HCT116 (cell line): Measurements from ENCODE around the gene TBC1D2. TPM values are rescaled to one million over a fixed set of nuclear protein-coding genes. Genes with fewer than 3 reads are reported as not detected.

Experiments used
- ATAC-seq: fragments of 200-7000 bp; cut with Tn5 transposase; 2 replicates; pipeline ENCODE4 v1.9.1; 2020; ENCODE audit warnings: mild to moderate bottlenecking, moderate library complexity
- BruUV-seq: library from RNA; stranded (reverse); fragments of 400-500 nt; replicated peaks from 2 replicates; lab custom pipeline; 2021; lab: Mats Ljungman, UMichigan
- CTCF ChIA-PET: fragments of 300-600 bp; sonication (Branson Sonifier 250); formaldehyde crosslinking; loops from one replicate; lab custom pipeline; 2021; ENCODE audit warnings: antibody characterized with exemption; lab: Charles Lee
- POLR2A ChIA-PET: fragments of 300-600, 350-600 bp; sonication (Branson Sonifier 250); formaldehyde crosslinking; loops from one replicate; lab custom pipeline; 2021; ENCODE audit warnings: antibody characterized with exemption; lab: Charles Lee
- RAD21 ChIA-PET, 2 experiments: fragments of 300-600 bp; sonication (Branson Sonifier 250); formaldehyde crosslinking; loops; one replicate each; lab custom pipeline; 2023; ENCODE audit warnings: low total read pairs in 2 of 2; ENCODE audit not compliant: uncharacterized antibody in 2 of 2, unreplicated experiment in 2 of 2, low non-redundant PET in 1 of 2; lab: Charles Lee
- DNase-seq: peaks from one replicate; pipeline ENCODE4 v3.0.0-alpha.2; 2010; ENCODE audit warnings: low read depth, low spot score
- H2AFZ ChIP-seq: fragments of 200-600 bp; shearing (Covaris generic), sonication (generic); 2 replicates; pipeline ENCODE4 v1.6.1; 2017; ENCODE audit warnings: low read depth, mixed run types, mixed read lengths, antibody characterized with exemption, low read length; ENCODE audit not compliant: poor library complexity, severe bottlenecking
- H3K27ac ChIP-seq: 2 replicates; pipeline ENCODE4 v1.5.1; 2012; ENCODE audit warnings: low read depth, low read length
- H3K27me3 ChIP-seq: fragments of 200-600 bp; sonication (generic); 2 replicates; pipeline ENCODE4 v1.6.1; 2016; ENCODE audit warnings: mixed run types, low read length, mixed read lengths; ENCODE audit not compliant: insufficient read depth
- H3K36me3 ChIP-seq, 2 experiments: fragments of 200-500 bp in 1 of 2; fragments of 200-600 bp in 1 of 2; sonication (Bioruptor generic) in 1 of 2; sonication (generic) in 1 of 2; 2 replicates each; pipeline versions ENCODE4 v1.5.1 to v1.6.1; 2014 to 2016; ENCODE audit warnings: low read length in 2 of 2, inconsistent platforms in 1 of 2, mixed read lengths in 1 of 2, mixed run types in 1 of 2; ENCODE audit not compliant: insufficient read depth in 2 of 2, control insufficient read depth in 1 of 2
- H3K4me1 ChIP-seq, 2 experiments: fragments of 200-600 bp in 1 of 2; sonication (generic) in 1 of 2; 2 replicates each; pipeline versions ENCODE4 v1.5.1 to v1.6.1; 2012 to 2017; ENCODE audit warnings: low read length in 2 of 2, inconsistent platforms in 1 of 2, mild to moderate bottlenecking in 1 of 2, mixed read lengths in 1 of 2, mixed run types in 1 of 2, moderate library complexity in 1 of 2; ENCODE audit not compliant: insufficient read depth in 2 of 2, control insufficient read depth in 1 of 2
- H3K4me2 ChIP-seq: fragments of 200-600 bp; sonication (generic); 2 replicates; pipeline ENCODE4 v1.6.1; 2017; ENCODE audit warnings: mixed run types, low read length, mixed read lengths
- H3K4me3 ChIP-seq, 2 experiments: fragments of 200-600 bp in 1 of 2; sonication (generic) in 1 of 2; replicated peaks in 1 of 2; 2 replicates each; pipeline ENCODE4 v1.5.1; 2011 to 2016; ENCODE audit warnings: low read length in 2 of 2, control low read depth in 1 of 2, low read depth in 1 of 2, mild to moderate bottlenecking in 1 of 2, mixed read lengths in 1 of 2, mixed run types in 1 of 2
- H3K79me2 ChIP-seq: fragments of 200-600 bp; sonication (generic); 2 replicates; pipeline ENCODE4 v1.6.1; 2017; ENCODE audit warnings: mild to moderate bottlenecking, mixed run types, low read length, moderate library complexity, mixed read lengths; ENCODE audit not compliant: insufficient read depth
- H3K9ac ChIP-seq: fragments of 200-600 bp; sonication (generic); 2 replicates; pipeline ENCODE4 v1.6.1; 2016; ENCODE audit warnings: low read length, mixed read lengths
- H3K9me2 ChIP-seq: fragments of 200-600 bp; sonication (generic), shearing (Covaris generic); 2 replicates; pipeline ENCODE4 v1.6.1; 2017; ENCODE audit warnings: mixed run types, mild to moderate bottlenecking, moderate library complexity; ENCODE audit not compliant: insufficient read depth
- H3K9me3 ChIP-seq, 2 experiments: fragments of 200-500 bp in 1 of 2; fragments of 200-600 bp in 1 of 2; sonication (Bioruptor generic) in 1 of 2; sonication (generic) in 1 of 2; 2 replicates each; pipeline ENCODE4 v1.6.1; 2014 to 2017; ENCODE audit warnings: low read length in 2 of 2, mixed read lengths in 2 of 2, inconsistent platforms in 1 of 2, low read depth in 1 of 2, mild to moderate bottlenecking in 1 of 2, mixed run types in 1 of 2, moderate library complexity in 1 of 2; ENCODE audit not compliant: control insufficient read depth in 1 of 2, insufficient read depth in 1 of 2
- H4K20me1 ChIP-seq: fragments of 200-600 bp; sonication (generic), shearing (Covaris generic); 2 replicates; pipeline ENCODE4 v1.6.1; 2017; ENCODE audit warnings: mixed run types, mild to moderate bottlenecking, moderate library complexity; ENCODE audit not compliant: insufficient read depth
- CBX3 ChIP-seq: IDR thresholded peaks from 2 replicates; pipeline ENCODE4 v1.6.1; 2012; ENCODE audit warnings: low read depth
- CEBPB ChIP-seq: IDR thresholded peaks from 2 replicates; pipeline ENCODE4 v1.6.1; 2012; ENCODE audit warnings: low read depth
- EGR1 ChIP-seq: IDR thresholded peaks from 2 replicates; pipeline ENCODE4 v1.6.1; 2012; ENCODE audit warnings: low read depth
- ELF1 ChIP-seq: IDR thresholded peaks from 2 replicates; pipeline ENCODE4 v1.6.1; 2012; ENCODE audit warnings: low read depth, borderline replicate concordance
- EZH2 ChIP-seq: fragments of 200-600 bp; sonication (generic); IDR thresholded peaks from 2 replicates; pipeline ENCODE4 v1.6.1; 2017; ENCODE audit warnings: antibody characterized with exemption, mixed run types
- EZH2phosphoT487 ChIP-seq: fragments of 200-600 bp; IDR thresholded peaks from 2 replicates; pipeline ENCODE4 v1.6.1; 2018; ENCODE audit warnings: antibody characterized with exemption, borderline replicate concordance
- FOSL1 ChIP-seq: IDR thresholded peaks from 2 replicates; pipeline ENCODE4 v1.6.1; 2012; ENCODE audit warnings: low read depth
- JUND ChIP-seq: IDR thresholded peaks from 2 replicates; pipeline ENCODE4 v1.6.1; 2012
- POLR2A ChIP-seq: IDR thresholded peaks from 2 replicates; pipeline ENCODE4 v1.7.0; 2011; ENCODE audit warnings: borderline replicate concordance; ENCODE audit not compliant: insufficient read depth, insufficient read length; ENCODE audit errors: extremely low read depth
- POLR2AphosphoS5 ChIP-seq: IDR thresholded peaks from 2 replicates; pipeline ENCODE4 v1.6.1; 2011; ENCODE audit warnings: mild to moderate bottlenecking, low read depth, low read length, moderate library complexity
- RAD21 ChIP-seq: IDR thresholded peaks from 2 replicates; pipeline ENCODE4 v1.6.1; 2012; ENCODE audit warnings: low read depth, mild to moderate bottlenecking
- SIN3A ChIP-seq: IDR thresholded peaks from 2 replicates; pipeline ENCODE4 v1.6.1; 2012; ENCODE audit warnings: low read depth
- SP1 ChIP-seq: IDR thresholded peaks from 2 replicates; pipeline ENCODE4 v1.6.1; 2012; ENCODE audit warnings: low read depth
- SRF ChIP-seq: IDR thresholded peaks from 2 replicates; pipeline ENCODE4 v1.6.1; 2012; ENCODE audit warnings: low read depth
- TCF7L2 ChIP-seq: IDR thresholded peaks from 2 replicates; pipeline ENCODE4 v1.7.0; 2011; ENCODE audit warnings: borderline replicate concordance, inconsistent platforms; ENCODE audit not compliant: insufficient read depth, insufficient read length; ENCODE audit errors: extremely low read depth
- YY1 ChIP-seq: IDR thresholded peaks from 2 replicates; pipeline ENCODE4 v1.6.1; 2011; ENCODE audit warnings: low read length, low read depth, moderate library complexity, mild to moderate bottlenecking; ENCODE audit not compliant: insufficient replicate concordance; ENCODE audit errors: extremely low read depth
- ZFX ChIP-seq: fragments of 450-650 bp; IDR thresholded peaks from 2 replicates; pipeline ENCODE4 v1.6.1; 2017
- ZNF274 ChIP-seq: fragments of 200-500 bp; sonication (Bioruptor generic); IDR thresholded peaks from 2 replicates; pipeline ENCODE4 v1.6.1; 2014; ENCODE audit warnings: mild to moderate bottlenecking, low read depth, low read length, inconsistent platforms
- intact Hi-C: fragments of 100-400 bp; cut with micrococcal nuclease; formaldehyde crosslinking; loops from 2 replicates; pipeline ENCODE4 v1.10.0; 2022
- total RNA-seq: library from RNA; stranded (reverse); gene quantifications from one replicate; pipeline ENCODE4 v1.2.1, GENCODE V29; 2021; ENCODE audit not compliant: unreplicated experiment
- TF ChIP-seq, protein P1 (sequence below): IDR thresholded peaks from 2 replicates; pipeline ENCODE4 v1.6.1; 2012
- TF ChIP-seq, protein P2 (sequence below): IDR thresholded peaks from 2 replicates; pipeline ENCODE4 v1.6.1; 2012
- TF ChIP-seq, protein P3 (sequence below): IDR thresholded peaks from 2 replicates; pipeline ENCODE4 v1.6.1; 2012; ENCODE audit warnings: low read depth
- TF ChIP-seq, protein P4 (sequence below), 3 experiments: fragments of 200-600 bp in 1 of 3; sonication (generic) in 1 of 3; IDR thresholded peaks in 2 of 3; conservative IDR thresholded peaks in 1 of 3; 2 replicates each; pipeline ENCODE4 v1.5.1; 2012 to 2017; ENCODE audit warnings: low read depth in 2 of 3, low read length in 2 of 3, antibody characterized with exemption in 1 of 3, borderline replicate concordance in 1 of 3, control low read depth in 1 of 3, mild to moderate bottlenecking in 1 of 3, mixed read lengths in 1 of 3, mixed run types in 1 of 3, moderate library complexity in 1 of 3; ENCODE audit not compliant: insufficient read depth in 1 of 3

TBC1D2 gene
- total RNA-seq, 1 experiment from 2014 or later, result 9.8 TPM

DNA sequence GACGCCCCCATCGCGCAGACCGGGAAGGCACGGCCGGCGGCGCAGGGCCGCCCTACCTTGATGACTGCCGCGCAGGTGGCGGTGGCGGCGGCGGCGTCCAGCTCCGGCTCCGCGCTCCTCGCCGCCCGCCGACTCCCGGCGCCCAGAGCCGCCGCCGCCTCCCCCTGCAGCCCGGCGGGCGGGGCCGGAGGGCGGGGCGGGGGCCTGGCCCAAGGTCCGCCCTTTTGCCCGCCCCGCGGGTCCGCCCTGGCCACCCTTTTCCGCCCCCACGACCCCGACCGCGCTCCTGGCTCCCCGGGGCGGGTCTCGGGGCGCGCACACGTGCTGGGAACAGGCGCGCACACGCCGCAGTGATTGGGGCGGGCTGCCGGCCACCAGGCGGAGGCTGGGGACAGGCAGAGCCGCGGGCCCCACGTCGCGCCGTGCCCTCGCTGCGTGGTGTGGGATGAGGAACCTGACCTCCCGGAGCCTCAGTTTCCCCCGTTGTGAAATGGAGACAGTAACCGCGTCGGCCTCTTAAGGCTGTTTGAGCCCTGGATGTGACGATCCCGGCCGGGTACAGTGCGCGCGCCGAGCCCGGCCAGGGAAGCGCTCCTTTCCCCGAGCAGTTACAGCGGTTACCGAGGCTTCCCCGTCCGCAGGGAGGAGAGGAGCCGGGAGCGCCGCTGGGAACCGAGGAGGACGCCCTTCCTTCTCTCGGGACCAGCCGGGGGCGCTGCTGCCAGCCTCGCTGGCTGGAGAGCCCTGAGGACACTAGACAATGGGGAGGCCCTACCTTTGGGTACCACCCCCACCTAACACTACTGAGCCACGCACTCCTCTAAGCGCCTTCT, 62.7 kb downstream of the TBC1D2 start, which contains the start of gene CORO2A:
Gene CORO2A, minus strand, starts transcription at position 135 of the 833 bp plus-strand sequence. CDS start 34,977 bp downstream, outside the sequence.
- H3K4me1 ChIP-seq, result peaks cover 0 to 20% of the 10 kb centered on the region in 2 experiments; a peak in 2 of 4 replicates
- no peaks in the 10 kb centered on the region for H3K27me3 ChIP-seq
- peak within 1 kb of the TSS; percentile 73 for H3K9ac ChIP-seq
- H3K9me2 ChIP-seq, result no peaks in the 10 kb centered on the region
- peak within 1 kb of the TSS; percentile 62 to 77 for H3K4me3 ChIP-seq
- ATAC-seq, result peak; percentile 81
- H4K20me1 ChIP-seq, result no peaks in the 10 kb centered on the region
- POLR2A ChIA-PET, result no interaction called here
- H3K9me3 ChIP-seq, result no peaks in the 10 kb centered on the region
- no peaks in the 10 kb centered on the region for H3K36me3 ChIP-seq
- BruUV-seq, result no TSS peak
- RAD21 ChIA-PET, result no interaction called here
- H3K79me2 ChIP-seq, result no peaks in the 10 kb centered on the region
- H3K4me2 ChIP-seq, result peak within 1 kb of the TSS; percentile 98
- CTCF ChIA-PET, result interaction anchor here (0.9 to 1.0 kb wide), 2 partner anchors 63 to 74 kb away, joined by 3 to 4 read pairs; partner anchors contain the start of gene TBC1D2
- intact Hi-C loops, result loop anchor here (2.0 kb wide), 1 partner anchor 74 kb away; the partner anchor contains the start of gene TRIM14
- DNase-seq, result peak; percentile 33
- peak within 1 kb of the TSS; percentile 47 for H3K27ac ChIP-seq
- peak within 1 kb of the TSS; percentile 54 for H2AFZ ChIP-seq
- TF ChIP-seq CEBPB, result no peak
- TF ChIP-seq, protein P1, sequence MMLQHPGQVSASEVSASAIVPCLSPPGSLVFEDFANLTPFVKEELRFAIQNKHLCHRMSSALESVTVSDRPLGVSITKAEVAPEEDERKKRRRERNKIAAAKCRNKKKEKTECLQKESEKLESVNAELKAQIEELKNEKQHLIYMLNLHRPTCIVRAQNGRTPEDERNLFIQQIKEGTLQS, result no peak
- TF ChIP-seq ZFX, result no peak
- no peak for TF ChIP-seq EGR1
- peak; percentile 43 for TF ChIP-seq RAD21
- no peak for TF ChIP-seq YY1
- TF ChIP-seq ZNF274, result no peak
- no peak for TF ChIP-seq SIN3A
- TF ChIP-seq POLR2AphosphoS5, result peak; percentile 37; the same call in 1 of the 2 replicates
- no peak for TF ChIP-seq FOSL1
- no peak for TF ChIP-seq JUND
- TF ChIP-seq EZH2, result no peak
- no peak for TF ChIP-seq EZH2phosphoT487
- no peak for TF ChIP-seq ELF1
- TF ChIP-seq, protein P2, sequence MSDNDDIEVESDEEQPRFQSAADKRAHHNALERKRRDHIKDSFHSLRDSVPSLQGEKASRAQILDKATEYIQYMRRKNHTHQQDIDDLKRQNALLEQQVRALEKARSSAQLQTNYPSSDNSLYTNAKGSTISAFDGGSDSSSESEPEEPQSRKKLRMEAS, result peak; percentile 71
- TF ChIP-seq SP1, result no peak
- TF ChIP-seq POLR2A, result no peak
- TF ChIP-seq, protein P3, sequence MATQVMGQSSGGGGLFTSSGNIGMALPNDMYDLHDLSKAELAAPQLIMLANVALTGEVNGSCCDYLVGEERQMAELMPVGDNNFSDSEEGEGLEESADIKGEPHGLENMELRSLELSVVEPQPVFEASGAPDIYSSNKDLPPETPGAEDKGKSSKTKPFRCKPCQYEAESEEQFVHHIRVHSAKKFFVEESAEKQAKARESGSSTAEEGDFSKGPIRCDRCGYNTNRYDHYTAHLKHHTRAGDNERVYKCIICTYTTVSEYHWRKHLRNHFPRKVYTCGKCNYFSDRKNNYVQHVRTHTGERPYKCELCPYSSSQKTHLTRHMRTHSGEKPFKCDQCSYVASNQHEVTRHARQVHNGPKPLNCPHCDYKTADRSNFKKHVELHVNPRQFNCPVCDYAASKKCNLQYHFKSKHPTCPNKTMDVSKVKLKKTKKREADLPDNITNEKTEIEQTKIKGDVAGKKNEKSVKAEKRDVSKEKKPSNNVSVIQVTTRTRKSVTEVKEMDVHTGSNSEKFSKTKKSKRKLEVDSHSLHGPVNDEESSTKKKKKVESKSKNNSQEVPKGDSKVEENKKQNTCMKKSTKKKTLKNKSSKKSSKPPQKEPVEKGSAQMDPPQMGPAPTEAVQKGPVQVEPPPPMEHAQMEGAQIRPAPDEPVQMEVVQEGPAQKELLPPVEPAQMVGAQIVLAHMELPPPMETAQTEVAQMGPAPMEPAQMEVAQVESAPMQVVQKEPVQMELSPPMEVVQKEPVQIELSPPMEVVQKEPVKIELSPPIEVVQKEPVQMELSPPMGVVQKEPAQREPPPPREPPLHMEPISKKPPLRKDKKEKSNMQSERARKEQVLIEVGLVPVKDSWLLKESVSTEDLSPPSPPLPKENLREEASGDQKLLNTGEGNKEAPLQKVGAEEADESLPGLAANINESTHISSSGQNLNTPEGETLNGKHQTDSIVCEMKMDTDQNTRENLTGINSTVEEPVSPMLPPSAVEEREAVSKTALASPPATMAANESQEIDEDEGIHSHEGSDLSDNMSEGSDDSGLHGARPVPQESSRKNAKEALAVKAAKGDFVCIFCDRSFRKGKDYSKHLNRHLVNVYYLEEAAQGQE, result no peak
- no peak for TF ChIP-seq SRF
- TF ChIP-seq TCF7L2, result no peak
- TF ChIP-seq, protein P4, sequence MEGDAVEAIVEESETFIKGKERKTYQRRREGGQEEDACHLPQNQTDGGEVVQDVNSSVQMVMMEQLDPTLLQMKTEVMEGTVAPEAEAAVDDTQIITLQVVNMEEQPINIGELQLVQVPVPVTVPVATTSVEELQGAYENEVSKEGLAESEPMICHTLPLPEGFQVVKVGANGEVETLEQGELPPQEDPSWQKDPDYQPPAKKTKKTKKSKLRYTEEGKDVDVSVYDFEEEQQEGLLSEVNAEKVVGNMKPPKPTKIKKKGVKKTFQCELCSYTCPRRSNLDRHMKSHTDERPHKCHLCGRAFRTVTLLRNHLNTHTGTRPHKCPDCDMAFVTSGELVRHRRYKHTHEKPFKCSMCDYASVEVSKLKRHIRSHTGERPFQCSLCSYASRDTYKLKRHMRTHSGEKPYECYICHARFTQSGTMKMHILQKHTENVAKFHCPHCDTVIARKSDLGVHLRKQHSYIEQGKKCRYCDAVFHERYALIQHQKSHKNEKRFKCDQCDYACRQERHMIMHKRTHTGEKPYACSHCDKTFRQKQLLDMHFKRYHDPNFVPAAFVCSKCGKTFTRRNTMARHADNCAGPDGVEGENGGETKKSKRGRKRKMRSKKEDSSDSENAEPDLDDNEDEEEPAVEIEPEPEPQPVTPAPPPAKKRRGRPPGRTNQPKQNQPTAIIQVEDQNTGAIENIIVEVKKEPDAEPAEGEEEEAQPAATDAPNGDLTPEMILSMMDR (IDR thresholded peaks at IDR 0.05 in 2 of 3, conservative IDR thresholded peaks at IDR 0.05 in 1 of 3; ENCODE audit: borderline replicate concordance in 1 of 3, insufficient read depth in 1 of 3, low read depth in 2 of 3, low read length in 2 of 3), result peak; percentile 29 to 42 (median 38); a peak in 5 of 6 replicates
- TF ChIP-seq CBX3, result no peak; the same call in 1 of the 2 replicates
